A673 (cell line): ENCODE measurements around the gene ELL. TPM values are rescaled to one million over a fixed set of nuclear protein-coding genes. Genes with fewer than 3 reads are reported as not detected.

ENCODE experiments used
- BruUV-seq: library from RNA; stranded (reverse); fragments of 400-500 nt; replicated peaks from 2 replicates; lab custom pipeline; 2021; lab: Mats Ljungman, UMichigan
- CTCF ChIA-PET: fragments of 300-600 bp; sonication (Branson Sonifier 250); formaldehyde crosslinking; loops from one replicate; lab custom pipeline; 2022; ENCODE audit warnings: antibody characterized with exemption; lab: Charles Lee
- POLR2A ChIA-PET: fragments of 300-600 bp; sonication (Branson Sonifier 250); formaldehyde crosslinking; loops from one replicate; lab custom pipeline; 2022; ENCODE audit warnings: antibody characterized with exemption; ENCODE audit not compliant: low non-redundant PET; lab: Charles Lee
- DNase-seq: peaks from one replicate; pipeline ENCODE4 v3.0.0-alpha.2; 2015; ENCODE audit warnings: low spot score
- H3K27ac ChIP-seq: fragments of 200-600 bp; sonication (generic); 2 replicates; pipeline ENCODE4 v1.5.1; 2016; ENCODE audit warnings: mixed run types, low read depth, mild to moderate bottlenecking, mixed read lengths, antibody characterized with exemption, low read length; ENCODE audit not compliant: poor library complexity, severe bottlenecking
- H3K27me3 ChIP-seq: fragments of 200-600 bp; sonication (generic); replicated peaks from 2 replicates; pipeline ENCODE4 v1.6.1; 2017; ENCODE audit warnings: mixed run types, low read depth, mild to moderate bottlenecking, mixed read lengths, antibody characterized with exemption, low read length; ENCODE audit not compliant: insufficient read depth, poor library complexity
- H3K36me3 ChIP-seq: fragments of 200-600 bp; sonication (generic); 2 replicates; pipeline ENCODE4 v1.6.1; 2016; ENCODE audit warnings: mixed run types, mild to moderate bottlenecking, mixed read lengths, antibody characterized with exemption, low read length; ENCODE audit not compliant: insufficient read depth, poor library complexity, severe bottlenecking
- H3K4me1 ChIP-seq: fragments of 200-600 bp; sonication (generic); 2 replicates; pipeline ENCODE4 v1.6.1; 2017; ENCODE audit warnings: mixed run types, mild to moderate bottlenecking, mixed read lengths, antibody characterized with exemption, low read length; ENCODE audit not compliant: insufficient read depth, poor library complexity, severe bottlenecking
- H3K4me3 ChIP-seq: fragments of 200-600 bp; sonication (generic); 2 replicates; pipeline ENCODE4 v1.5.1; 2016; ENCODE audit warnings: low read depth, mixed run types, mild to moderate bottlenecking, mixed read lengths, low read length; ENCODE audit not compliant: poor library complexity, severe bottlenecking
- H3K9me3 ChIP-seq: fragments of 200-600 bp; sonication (generic); 2 replicates; pipeline ENCODE4 v1.6.1; 2016; ENCODE audit warnings: mixed run types, low read depth, mild to moderate bottlenecking, mixed read lengths, antibody characterized with exemption, low read length; ENCODE audit not compliant: poor library complexity, severe bottlenecking
- EZH2 ChIP-seq: fragments of 200-600 bp; sonication (generic); IDR thresholded peaks from 2 replicates; pipeline ENCODE4 v1.6.1; 2017; ENCODE audit warnings: borderline replicate concordance, low read depth, mild to moderate bottlenecking, mixed read lengths, antibody characterized with exemption, low read length; ENCODE audit not compliant: poor library complexity, severe bottlenecking
- intact Hi-C: fragments of 100-400 bp; cut with micrococcal nuclease; formaldehyde crosslinking; loops from one replicate; pipeline ENCODE4 v1.10.0; 2022; ENCODE audit not compliant: unreplicated experiment
- total RNA-seq: library from RNA; stranded (reverse); gene quantifications from 2 replicates; pipeline ENCODE4 v1.2.3, GENCODE V29; 2021
- TF ChIP-seq, protein P1 (sequence below): fragments of 300-800, 200-600 bp; sonication (generic); conservative IDR thresholded peaks from 2 replicates; pipeline ENCODE4 v1.5.1; 2017; ENCODE audit warnings: low read depth, mild to moderate bottlenecking, antibody characterized with exemption, low read length, moderate library complexity, mixed read lengths

ELL gene
- total RNA-seq, 1 experiment from 2014 or later = 16.4 TPM

DNA sequence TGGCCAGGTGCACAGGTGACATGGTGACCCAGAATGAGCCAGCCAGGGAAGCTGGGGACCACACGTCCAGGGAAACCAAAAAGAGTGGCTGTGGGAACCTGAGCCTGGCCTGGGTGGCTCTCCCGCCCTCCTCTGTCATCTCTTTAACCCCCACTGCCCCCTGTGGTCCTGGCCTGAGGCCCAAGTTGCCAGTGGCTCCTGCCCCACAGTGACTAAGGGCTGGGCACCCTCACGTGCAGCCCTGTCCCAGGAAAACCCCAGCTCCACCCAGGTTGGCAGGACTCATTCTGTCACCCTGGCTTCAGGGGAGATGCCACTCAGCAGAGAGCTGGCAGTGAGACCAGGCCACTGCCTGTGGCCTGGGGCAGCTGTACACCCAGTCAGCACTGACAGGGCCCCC lies 53.4 kb downstream of the ELL start:
- Histone ChIP-seq H3K27ac (no peak overlapping the region), H3K36me3 (no peaks in the 10 kb centered on the region), H3K4me1 (peaks cover 8% of the 10 kb centered on the region), H3K27me3 (no peaks in the 10 kb centered on the region), H3K4me3 (no peak overlapping the region), H3K9me3 (no peaks in the 10 kb centered on the region)
- no peak for DNase-seq
- ChIA-PET POLR2A (interaction anchor here (0.6 kb wide), 1 partner anchor 1165 kb away, joined by 4 read pairs; the partner anchor contains the start of gene ABHD8), CTCF (interaction anchor here (1.0 kb wide), 1 partner anchor 208 kb away, joined by 3 read pairs; no protein-coding TSS in a partner anchor)
- intact Hi-C loops = loop anchor here (5.0 to 10.0 kb wide), 4 partner anchors 126 to 516 kb away; partner anchors contain the start of genes COPE and DDX49
- TF ChIP-seq, protein P1, sequence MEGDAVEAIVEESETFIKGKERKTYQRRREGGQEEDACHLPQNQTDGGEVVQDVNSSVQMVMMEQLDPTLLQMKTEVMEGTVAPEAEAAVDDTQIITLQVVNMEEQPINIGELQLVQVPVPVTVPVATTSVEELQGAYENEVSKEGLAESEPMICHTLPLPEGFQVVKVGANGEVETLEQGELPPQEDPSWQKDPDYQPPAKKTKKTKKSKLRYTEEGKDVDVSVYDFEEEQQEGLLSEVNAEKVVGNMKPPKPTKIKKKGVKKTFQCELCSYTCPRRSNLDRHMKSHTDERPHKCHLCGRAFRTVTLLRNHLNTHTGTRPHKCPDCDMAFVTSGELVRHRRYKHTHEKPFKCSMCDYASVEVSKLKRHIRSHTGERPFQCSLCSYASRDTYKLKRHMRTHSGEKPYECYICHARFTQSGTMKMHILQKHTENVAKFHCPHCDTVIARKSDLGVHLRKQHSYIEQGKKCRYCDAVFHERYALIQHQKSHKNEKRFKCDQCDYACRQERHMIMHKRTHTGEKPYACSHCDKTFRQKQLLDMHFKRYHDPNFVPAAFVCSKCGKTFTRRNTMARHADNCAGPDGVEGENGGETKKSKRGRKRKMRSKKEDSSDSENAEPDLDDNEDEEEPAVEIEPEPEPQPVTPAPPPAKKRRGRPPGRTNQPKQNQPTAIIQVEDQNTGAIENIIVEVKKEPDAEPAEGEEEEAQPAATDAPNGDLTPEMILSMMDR = no peak
- no peak for TF ChIP-seq EZH2
- BruUV-seq = no TSS peak

DNA sequence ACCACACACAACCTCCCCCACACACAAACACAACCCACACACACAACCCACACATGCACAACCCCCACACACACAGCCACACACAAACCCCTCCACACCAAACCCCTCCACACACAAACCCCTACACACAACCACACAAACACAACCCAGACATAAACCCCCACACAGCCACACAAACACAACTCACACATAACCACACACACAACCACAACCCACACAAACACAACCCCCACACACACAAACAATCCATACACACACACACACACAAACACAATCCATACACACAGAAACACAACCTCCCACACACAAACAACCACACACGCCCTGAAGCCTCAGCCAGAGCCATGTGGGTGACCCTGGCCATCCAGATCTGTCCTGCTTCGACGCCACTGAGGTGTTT lies 53.9 kb downstream of the ELL start:
- H3K9me3 ChIP-seq = no peaks in the 10 kb centered on the region
- ChIA-PET POLR2A (no interaction called here), CTCF (no interaction called here)
- no peak overlapping the region for H3K27ac ChIP-seq
- no peak overlapping the region for H3K4me3 ChIP-seq
- no TSS peak for BruUV-seq
- no peaks in the 10 kb centered on the region for H3K27me3 ChIP-seq
- TF ChIP-seq EZH2 = no peak
- TF ChIP-seq, protein P1 = no peak
- DNase-seq = no peak
- intact Hi-C loops = loop anchor here (5.0 to 10.0 kb wide), 4 partner anchors 127 to 517 kb away; partner anchors contain the start of genes COPE and DDX49
- no peaks in the 10 kb centered on the region for H3K36me3 ChIP-seq
- peaks cover 8% of the 10 kb centered on the region for H3K4me1 ChIP-seq

DNA sequence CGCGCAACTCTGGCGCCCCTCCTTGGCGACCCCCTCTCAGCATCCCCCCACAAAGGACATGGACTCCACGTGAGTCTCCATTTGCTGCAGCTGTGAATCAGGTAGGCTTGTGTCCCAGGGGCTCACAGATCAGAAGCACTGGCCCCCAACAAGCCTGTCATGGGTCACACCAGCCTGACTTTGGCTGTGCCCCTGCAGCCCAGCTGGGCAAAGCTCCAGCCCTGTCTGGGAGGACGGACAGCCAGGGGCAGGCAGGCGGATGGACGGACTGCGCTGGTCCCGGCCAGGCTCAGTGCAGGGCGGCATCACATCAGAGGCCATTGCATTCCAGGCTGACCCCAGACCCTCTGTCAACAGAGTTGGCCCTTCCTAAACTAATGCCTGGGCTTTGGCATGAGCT lies 55.5 kb downstream of the ELL start:
- H3K27ac ChIP-seq = no peak overlapping the region
- peaks cover 8% of the 10 kb centered on the region for H3K4me1 ChIP-seq
- H3K4me3 ChIP-seq = no peak overlapping the region
- ChIA-PET CTCF (no interaction called here), POLR2A (no interaction called here)
- DNase-seq = no peak
- H3K27me3 ChIP-seq = no peaks in the 10 kb centered on the region
- no TSS peak for BruUV-seq
- no peaks in the 10 kb centered on the region for H3K9me3 ChIP-seq
- no peaks in the 10 kb centered on the region for H3K36me3 ChIP-seq
- intact Hi-C loops = loop anchor here (5.0 to 10.0 kb wide), 4 partner anchors 128 to 518 kb away; partner anchors contain the start of genes COPE and DDX49
- TF ChIP-seq, protein P1 = no peak
- no peak for TF ChIP-seq EZH2
